NCI-H1048 (cell line): ENCODE results near the gene PHF19.

Experiments
- DNase-seq: peaks from one replicate; lab custom pipeline; 2025; lab: John Stamatoyannopoulos, UW

Gene PHF19

GRCh38 chr9:120853198-120853597, 23.8 kb downstream of the PHF19 start:
- DNase-seq, result no peak

- DNase-seq, result no peak
These were observed 24.6 kb downstream of the PHF19 start for GRCh38 chr9:120852240-120853010.

- DNase-seq, result no peak
These were observed 25.5 kb downstream of the PHF19 start for GRCh38 chr9:120851449-120851848.

- no peak for DNase-seq
These were observed 26.7 kb downstream of the PHF19 start for GRCh38 chr9:120850315-120850714.

GRCh38 chr9:120846906-120847305, 30.1 kb downstream of the PHF19 start:
- no peak for DNase-seq

GRCh38 chr9:120846251-120846889, 30.6 kb downstream of the PHF19 start:
- DNase-seq, result no peak

- DNase-seq, result no peak
These were observed 31.7 kb downstream of the PHF19 start for GRCh38 chr9:120845255-120845654.

- DNase-seq, result peak; percentile 95
These were observed 34.1 kb downstream of the PHF19 start, which contains the start of gene PSMD5 for GRCh38 chr9:120842685-120843485. TSS of gene PSMD5 (minus strand) at chr9:120842922. CDS start at chr9:120842909, 13 bp downstream.

GRCh38 chr9:120841930-120842684, 34.9 kb downstream of the PHF19 start:
- no peak for DNase-seq

- no peak for DNase-seq
These were observed 37.8 kb downstream of the PHF19 start for GRCh38 chr9:120839146-120839545.

GRCh38 chr9:120837921-120838320, 39.1 kb downstream of the PHF19 start:
- no peak for DNase-seq

- DNase-seq, result no peak
These were observed 43.7 kb downstream of the PHF19 start for GRCh38 chr9:120833325-120833724.

GRCh38 chr9:120832807-120833206, 44.2 kb downstream of the PHF19 start:
- no peak for DNase-seq

GRCh38 chr9:120830865-120831264, 46.1 kb downstream of the PHF19 start:
- DNase-seq, result no peak

GRCh38 chr9:120830151-120830550, 46.8 kb downstream of the PHF19 start:
- DNase-seq, result no peak

- no peak for DNase-seq
These were observed 47.3 kb downstream of the PHF19 start for GRCh38 chr9:120829650-120830049.

GRCh38 chr9:120820095-120820494, 56.9 kb downstream of the PHF19 start:
- no peak for DNase-seq

GRCh38 chr9:120818595-120818994, 58.4 kb downstream of the PHF19 start:
- no peak for DNase-seq

GRCh38 chr9:120815075-120815474, 61.9 kb downstream of the PHF19 start:
- no peak for DNase-seq

GRCh38 chr9:120808931-120809330, 68.1 kb downstream of the PHF19 start:
- no peak for DNase-seq

- DNase-seq, result no peak
These were observed 69.2 kb downstream of the PHF19 start for GRCh38 chr9:120807607-120808379.
